Activated T-helper 2 cell treated with anti-CD3 and anti-CD28 coated beads, Interferon-gamma antibody, Interleukin-2, Interleukin-4, amounts not matched to agents 10 μg/mL and 5 μg/mL and 100 μg/mL, durations not matched to agents 14 hours and 24 hours and 36 hours (primary cell): ENCODE data around the gene DMXL1. TPM values are rescaled to one million over a fixed set of nuclear protein-coding genes. Genes with fewer than 3 reads are reported as not detected.

Source experiments
- DNase-seq: peaks from one replicate; pipeline ENCODE4 v3.0.0; 2021; ENCODE audit warnings: low spot score
- H3K27ac Mint-ChIP-seq: one replicate; pipeline ENCODE4 v1.8.0; 2021; ENCODE audit warnings: mixed read lengths
- H3K27me3 Mint-ChIP-seq: one replicate; pipeline ENCODE4 v1.8.0; 2021; ENCODE audit warnings: low read depth, mixed read lengths
- H3K36me3 Mint-ChIP-seq: one replicate; pipeline ENCODE4 v1.8.0; 2021; ENCODE audit warnings: low read depth, mixed read lengths
- H3K4me1 Mint-ChIP-seq: one replicate; pipeline ENCODE4 v1.8.0; 2021; ENCODE audit warnings: low read depth, mixed read lengths
- H3K4me3 Mint-ChIP-seq: one replicate; pipeline ENCODE4 v1.8.0; 2021; ENCODE audit warnings: low read depth, mild to moderate bottlenecking, moderate library complexity, mixed read lengths
- H3K9me3 Mint-ChIP-seq: one replicate; pipeline ENCODE4 v1.8.0; 2021; ENCODE audit warnings: mixed read lengths
- intact Hi-C: fragments of 100-400 bp; cut with micrococcal nuclease; formaldehyde crosslinking; loops from one replicate; pipeline ENCODE4 v1.15.1; 2023
- total RNA-seq: library from RNA; stranded (reverse); gene quantifications from 2 replicates; pipeline ENCODE4 v1.2.3, GENCODE V29; 2022

DMXL1 gene
- 26.7 and 29.3 TPM in 2 replicates for total RNA-seq

GRCh38 chr5:119070828-119071560, at the start of gene DMXL1:
DMXL1 (plus strand) TSS chr5:119071087; CDS start chr5:119071570, 483 bp downstream.
- DNase-seq, result peak; percentile 97
- peak within 1 kb of the TSS; percentile 98 for H3K4me3 Mint-ChIP-seq
- intact Hi-C loops, result loop anchor here (1.0 to 5.0 kb wide), 8 partner anchors 8 to 382 kb away; partner anchors contain the start of genes DTWD2 and HSD17B4
- no peaks in the 10 kb centered on the region for H3K9me3 Mint-ChIP-seq
- H3K36me3 Mint-ChIP-seq, result peaks cover 11% of the 10 kb centered on the region
- no peaks in the 10 kb centered on the region for H3K27me3 Mint-ChIP-seq
- H3K27ac Mint-ChIP-seq, result peak within 1 kb of the TSS; percentile 99
- peaks cover 33% of the 10 kb centered on the region for H3K4me1 Mint-ChIP-seq

- intact Hi-C loops, result no loop called here
- no peak for DNase-seq
- H3K36me3 Mint-ChIP-seq, result no peaks in the 10 kb centered on the region
- no peak overlapping the region for H3K27ac Mint-ChIP-seq
- no peak overlapping the region for H3K4me3 Mint-ChIP-seq
- H3K9me3 Mint-ChIP-seq, result peaks cover under 1% of the 10 kb centered on the region
- H3K4me1 Mint-ChIP-seq, result no peaks in the 10 kb centered on the region
- peaks cover 3% of the 10 kb centered on the region for H3K27me3 Mint-ChIP-seq
These were observed 49.6 kb upstream of the DMXL1 start for GRCh38 chr5:119021149-119021732.

GRCh38 chr5:119022017-119022745, 48.7 kb upstream of the DMXL1 start:
- H3K9me3 Mint-ChIP-seq, result peaks cover 3% of the 10 kb centered on the region
- no peak for DNase-seq
- H3K27ac Mint-ChIP-seq, result no peak overlapping the region
- no peak overlapping the region for H3K4me3 Mint-ChIP-seq
- H3K4me1 Mint-ChIP-seq, result no peaks in the 10 kb centered on the region
- H3K27me3 Mint-ChIP-seq, result no peaks in the 10 kb centered on the region
- intact Hi-C loops, result loop anchor here (1.0 kb wide), 1 partner anchor 390 kb away; no protein-coding TSS in a partner anchor
- no peaks in the 10 kb centered on the region for H3K36me3 Mint-ChIP-seq

- Mint-ChIP-seq H3K4me3 (no peak overlapping the region), H3K36me3 (no peaks in the 10 kb centered on the region), H3K4me1 (no peaks in the 10 kb centered on the region), H3K27me3 (no peaks in the 10 kb centered on the region), H3K27ac (no peak overlapping the region), H3K9me3 (peaks cover 3% of the 10 kb centered on the region)
- DNase-seq, result no peak
- intact Hi-C loops, result loop anchor here (1.0 kb wide), 1 partner anchor 390 kb away; no protein-coding TSS in a partner anchor
These were observed 48.1 kb upstream of the DMXL1 start for GRCh38 chr5:119022773-119023172.

- intact Hi-C loops, result no loop called here
- no peaks in the 10 kb centered on the region for H3K27me3 Mint-ChIP-seq
- H3K4me3 Mint-ChIP-seq, result no peak overlapping the region
- peaks cover 20% of the 10 kb centered on the region for H3K4me1 Mint-ChIP-seq
- H3K9me3 Mint-ChIP-seq, result peaks cover 3% of the 10 kb centered on the region
- H3K27ac Mint-ChIP-seq, result no peak overlapping the region
- H3K36me3 Mint-ChIP-seq, result no peaks in the 10 kb centered on the region
- DNase-seq, result no peak
These were observed 42.3 kb upstream of the DMXL1 start for GRCh38 chr5:119028575-119028974.

DNA sequence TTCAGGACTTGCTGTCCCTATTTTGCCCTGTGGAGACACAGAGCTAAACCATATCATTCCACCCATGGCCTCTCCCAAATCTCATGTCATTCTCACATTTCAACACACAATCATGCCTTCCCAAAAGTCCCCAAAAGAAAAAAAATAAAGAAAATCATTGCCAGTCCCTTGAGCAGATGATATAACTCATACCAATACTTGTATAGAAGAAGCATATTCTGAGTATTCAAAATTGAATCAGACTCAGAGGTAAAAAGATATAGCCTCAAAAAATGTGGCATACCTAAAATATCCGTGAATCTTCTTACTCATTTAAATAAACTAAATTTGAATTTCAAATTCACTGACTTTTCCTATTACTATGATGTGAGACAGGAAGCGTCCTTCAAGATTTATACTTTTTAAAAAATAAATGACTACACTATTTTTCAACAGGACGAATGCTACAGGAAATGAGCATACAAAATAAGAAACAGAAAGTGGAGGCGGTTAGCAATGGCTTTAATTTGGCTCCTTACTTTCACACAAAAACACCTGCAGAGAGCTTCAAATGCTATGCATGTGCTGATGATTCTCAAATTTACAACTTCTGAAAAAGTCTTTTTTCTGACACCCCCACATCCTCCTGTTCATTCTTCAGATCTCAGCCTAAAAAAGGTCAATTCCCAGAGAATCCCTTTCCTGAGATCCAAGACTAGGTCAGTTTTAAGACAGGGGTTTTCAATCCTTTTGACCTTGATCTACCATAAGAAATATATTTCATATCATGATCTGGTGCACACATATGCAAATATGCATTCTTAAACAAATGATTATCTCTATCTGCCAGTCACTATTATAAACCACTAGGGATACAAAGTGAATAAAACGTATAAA, 39.6 kb upstream of the DMXL1 start:
- DNase-seq, result no peak
- H3K27me3 Mint-ChIP-seq, result no peaks in the 10 kb centered on the region
- H3K9me3 Mint-ChIP-seq, result peaks cover 3% of the 10 kb centered on the region
- peak overlapping the region; percentile 0 for H3K4me3 Mint-ChIP-seq
- no peaks in the 10 kb centered on the region for H3K36me3 Mint-ChIP-seq
- H3K4me1 Mint-ChIP-seq, result peaks cover 23% of the 10 kb centered on the region
- intact Hi-C loops, result loop anchor here (2.0 to 5.0 kb wide), 5 partner anchors 40 to 366 kb away; partner anchors contain the start of gene DMXL1
- peak overlapping the region; percentile 58 for H3K27ac Mint-ChIP-seq

DNA sequence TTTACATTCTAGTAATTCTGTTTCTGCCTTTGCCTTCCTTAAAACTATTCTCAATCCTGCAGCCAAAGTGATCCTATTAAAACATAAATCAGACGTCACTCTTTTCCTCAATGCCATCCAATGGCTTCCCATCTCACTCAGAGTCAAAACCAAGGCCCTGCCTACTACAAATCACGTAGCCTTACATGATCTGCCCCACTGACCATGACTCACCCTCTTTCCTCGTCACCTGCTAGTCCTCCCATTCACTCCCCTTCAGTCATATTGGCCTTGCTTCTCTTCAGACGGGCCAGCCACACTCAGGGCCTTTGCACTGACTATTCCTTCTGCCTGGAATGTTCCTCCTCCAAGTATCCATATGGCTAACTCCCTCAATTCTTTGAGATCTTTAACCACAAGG, 39.0 kb upstream of the DMXL1 start:
- no peaks in the 10 kb centered on the region for H3K9me3 Mint-ChIP-seq

DNA sequence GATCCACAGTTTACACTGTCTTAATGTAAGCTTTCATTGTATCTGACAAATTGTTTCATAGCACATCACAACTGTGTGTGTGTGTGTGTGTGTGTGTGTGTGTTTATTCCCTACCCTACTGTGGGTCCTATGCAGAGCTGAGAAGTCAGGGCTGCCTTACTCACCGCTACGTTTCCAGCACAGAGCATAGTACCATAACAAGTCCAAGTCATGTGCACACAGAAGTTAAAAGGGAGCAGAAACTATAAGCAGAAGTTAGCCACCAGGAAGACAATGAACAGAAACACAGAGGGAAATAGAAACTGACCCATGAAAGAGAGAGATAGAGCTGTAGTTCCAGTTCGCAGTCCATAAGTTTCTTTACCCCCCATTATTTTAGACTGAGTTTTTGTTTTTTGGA, 38.2 kb upstream of the DMXL1 start:
- DNase-seq, result no peak
- Mint-ChIP-seq H3K36me3 (no peaks in the 10 kb centered on the region), H3K27ac (no peak overlapping the region), H3K9me3 (no peaks in the 10 kb centered on the region), H3K27me3 (no peaks in the 10 kb centered on the region), H3K4me1 (peaks cover 25% of the 10 kb centered on the region), H3K4me3 (no peak overlapping the region)
- intact Hi-C loops, result loop anchor here (5.0 kb wide), 3 partner anchors 295 to 365 kb away; no protein-coding TSS in a partner anchor

More for the DNA sequence above, 39.0 kb upstream of the DMXL1 start:
- Mint-ChIP-seq H3K27ac (peak overlapping the region; percentile 58), H3K4me3 (peak overlapping the region; percentile 3), H3K27me3 (no peaks in the 10 kb centered on the region), H3K36me3 (no peaks in the 10 kb centered on the region), H3K4me1 (peaks cover 25% of the 10 kb centered on the region)
- DNase-seq, result no peak
- intact Hi-C loops, result loop anchor here (2.0 to 5.0 kb wide), 5 partner anchors 39 to 365 kb away; partner anchors contain the start of gene DMXL1

- no peaks in the 10 kb centered on the region for H3K9me3 Mint-ChIP-seq
- H3K27ac Mint-ChIP-seq, result no peak overlapping the region
- H3K36me3 Mint-ChIP-seq, result no peaks in the 10 kb centered on the region
- no peaks in the 10 kb centered on the region for H3K27me3 Mint-ChIP-seq
- H3K4me1 Mint-ChIP-seq, result peaks cover 25% of the 10 kb centered on the region
- intact Hi-C loops, result loop anchor here (5.0 kb wide), 3 partner anchors 294 to 364 kb away; no protein-coding TSS in a partner anchor
- no peak overlapping the region for H3K4me3 Mint-ChIP-seq
- DNase-seq, result no peak
These were observed 37.8 kb upstream of the DMXL1 start for GRCh38 chr5:119033135-119033534.

DNA sequence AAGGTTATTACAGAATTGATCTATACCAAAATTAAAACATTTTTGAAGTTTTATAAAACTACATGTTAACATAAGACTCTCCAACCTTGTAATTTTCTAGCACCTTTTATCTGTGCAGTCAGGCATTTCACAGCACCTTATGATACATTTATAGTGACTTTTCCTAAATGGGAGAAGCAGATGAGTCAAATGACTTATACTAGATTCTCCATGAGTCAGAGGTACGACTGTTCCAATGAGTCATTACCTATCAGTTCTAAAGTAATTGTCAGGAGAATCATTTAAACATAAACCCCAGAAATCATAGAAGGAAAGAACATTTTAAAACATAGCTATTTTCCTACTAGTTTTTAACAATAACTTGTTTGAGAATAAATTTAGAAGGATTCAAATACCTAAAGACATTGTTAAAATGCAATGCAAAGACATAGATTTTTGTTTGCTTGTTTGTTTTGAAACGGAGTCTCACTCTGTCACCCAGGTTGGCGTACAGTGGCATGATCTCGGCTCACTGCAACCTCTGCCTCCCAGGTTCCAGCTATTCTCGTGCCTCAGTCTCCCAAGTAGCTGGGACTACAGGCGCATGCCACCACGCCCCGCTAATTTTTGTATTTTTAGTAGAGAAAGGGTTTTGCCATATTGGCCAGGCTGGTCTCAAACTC, 34.7 kb upstream of the DMXL1 start:
- H3K27ac Mint-ChIP-seq, result no peak overlapping the region
- no peaks in the 10 kb centered on the region for H3K27me3 Mint-ChIP-seq
- intact Hi-C loops, result loop anchor here (1.0 to 2.0 kb wide), 2 partner anchors 27 to 43 kb away; no protein-coding TSS in a partner anchor
- DNase-seq, result no peak
- H3K36me3 Mint-ChIP-seq, result no peaks in the 10 kb centered on the region
- H3K4me1 Mint-ChIP-seq, result peaks cover 21% of the 10 kb centered on the region
- H3K4me3 Mint-ChIP-seq, result no peak overlapping the region
- H3K9me3 Mint-ChIP-seq, result no peaks in the 10 kb centered on the region

GRCh38 chr5:119037496-119038215, 33.2 kb upstream of the DMXL1 start:
- no peaks in the 10 kb centered on the region for H3K27me3 Mint-ChIP-seq
- intact Hi-C loops, result loop anchor here (2.0 kb wide), 1 partner anchor 25 kb away; no protein-coding TSS in a partner anchor
- H3K27ac Mint-ChIP-seq, result no peak overlapping the region
- no peak overlapping the region for H3K4me3 Mint-ChIP-seq
- no peaks in the 10 kb centered on the region for H3K36me3 Mint-ChIP-seq
- DNase-seq, result no peak
- no peaks in the 10 kb centered on the region for H3K9me3 Mint-ChIP-seq
- peaks cover 9% of the 10 kb centered on the region for H3K4me1 Mint-ChIP-seq
